Measurements from ENCODE around the gene GP5. TPM values are rescaled to one million over a fixed set of nuclear protein-coding genes. Genes with fewer than 3 reads are reported as not detected.

GP5 gene
- total and polyA plus RNA-seq, 9 of the 15 experiments (the other 6 are each of a cell fraction or from before 2014, with no cell fraction given), result 0.03 to 0.04 (median 0.04) TPM; not detected in 6

DNA sequence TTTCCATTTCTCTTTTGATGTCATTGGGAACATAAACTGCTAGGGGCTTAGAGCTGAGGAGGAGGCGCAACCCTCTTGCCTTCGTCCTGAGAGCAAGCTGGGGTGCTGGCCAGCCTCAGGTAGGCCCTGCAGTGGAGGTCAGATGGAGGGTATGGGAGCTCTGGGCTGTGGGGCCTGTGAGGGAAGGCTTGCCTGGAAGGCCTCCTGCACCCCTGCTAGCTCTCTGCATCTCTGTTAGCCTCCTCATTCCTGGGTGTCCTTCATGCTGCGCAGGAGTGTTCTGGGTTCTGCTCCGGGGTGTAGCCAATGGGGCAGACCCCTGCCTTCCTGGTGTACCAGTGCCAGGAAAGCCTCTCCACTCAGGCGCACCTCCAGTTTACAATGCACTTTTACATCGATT, 11.8 kb downstream of the GP5 start (continued):
- TF ChIP-seq, protein P1, sequence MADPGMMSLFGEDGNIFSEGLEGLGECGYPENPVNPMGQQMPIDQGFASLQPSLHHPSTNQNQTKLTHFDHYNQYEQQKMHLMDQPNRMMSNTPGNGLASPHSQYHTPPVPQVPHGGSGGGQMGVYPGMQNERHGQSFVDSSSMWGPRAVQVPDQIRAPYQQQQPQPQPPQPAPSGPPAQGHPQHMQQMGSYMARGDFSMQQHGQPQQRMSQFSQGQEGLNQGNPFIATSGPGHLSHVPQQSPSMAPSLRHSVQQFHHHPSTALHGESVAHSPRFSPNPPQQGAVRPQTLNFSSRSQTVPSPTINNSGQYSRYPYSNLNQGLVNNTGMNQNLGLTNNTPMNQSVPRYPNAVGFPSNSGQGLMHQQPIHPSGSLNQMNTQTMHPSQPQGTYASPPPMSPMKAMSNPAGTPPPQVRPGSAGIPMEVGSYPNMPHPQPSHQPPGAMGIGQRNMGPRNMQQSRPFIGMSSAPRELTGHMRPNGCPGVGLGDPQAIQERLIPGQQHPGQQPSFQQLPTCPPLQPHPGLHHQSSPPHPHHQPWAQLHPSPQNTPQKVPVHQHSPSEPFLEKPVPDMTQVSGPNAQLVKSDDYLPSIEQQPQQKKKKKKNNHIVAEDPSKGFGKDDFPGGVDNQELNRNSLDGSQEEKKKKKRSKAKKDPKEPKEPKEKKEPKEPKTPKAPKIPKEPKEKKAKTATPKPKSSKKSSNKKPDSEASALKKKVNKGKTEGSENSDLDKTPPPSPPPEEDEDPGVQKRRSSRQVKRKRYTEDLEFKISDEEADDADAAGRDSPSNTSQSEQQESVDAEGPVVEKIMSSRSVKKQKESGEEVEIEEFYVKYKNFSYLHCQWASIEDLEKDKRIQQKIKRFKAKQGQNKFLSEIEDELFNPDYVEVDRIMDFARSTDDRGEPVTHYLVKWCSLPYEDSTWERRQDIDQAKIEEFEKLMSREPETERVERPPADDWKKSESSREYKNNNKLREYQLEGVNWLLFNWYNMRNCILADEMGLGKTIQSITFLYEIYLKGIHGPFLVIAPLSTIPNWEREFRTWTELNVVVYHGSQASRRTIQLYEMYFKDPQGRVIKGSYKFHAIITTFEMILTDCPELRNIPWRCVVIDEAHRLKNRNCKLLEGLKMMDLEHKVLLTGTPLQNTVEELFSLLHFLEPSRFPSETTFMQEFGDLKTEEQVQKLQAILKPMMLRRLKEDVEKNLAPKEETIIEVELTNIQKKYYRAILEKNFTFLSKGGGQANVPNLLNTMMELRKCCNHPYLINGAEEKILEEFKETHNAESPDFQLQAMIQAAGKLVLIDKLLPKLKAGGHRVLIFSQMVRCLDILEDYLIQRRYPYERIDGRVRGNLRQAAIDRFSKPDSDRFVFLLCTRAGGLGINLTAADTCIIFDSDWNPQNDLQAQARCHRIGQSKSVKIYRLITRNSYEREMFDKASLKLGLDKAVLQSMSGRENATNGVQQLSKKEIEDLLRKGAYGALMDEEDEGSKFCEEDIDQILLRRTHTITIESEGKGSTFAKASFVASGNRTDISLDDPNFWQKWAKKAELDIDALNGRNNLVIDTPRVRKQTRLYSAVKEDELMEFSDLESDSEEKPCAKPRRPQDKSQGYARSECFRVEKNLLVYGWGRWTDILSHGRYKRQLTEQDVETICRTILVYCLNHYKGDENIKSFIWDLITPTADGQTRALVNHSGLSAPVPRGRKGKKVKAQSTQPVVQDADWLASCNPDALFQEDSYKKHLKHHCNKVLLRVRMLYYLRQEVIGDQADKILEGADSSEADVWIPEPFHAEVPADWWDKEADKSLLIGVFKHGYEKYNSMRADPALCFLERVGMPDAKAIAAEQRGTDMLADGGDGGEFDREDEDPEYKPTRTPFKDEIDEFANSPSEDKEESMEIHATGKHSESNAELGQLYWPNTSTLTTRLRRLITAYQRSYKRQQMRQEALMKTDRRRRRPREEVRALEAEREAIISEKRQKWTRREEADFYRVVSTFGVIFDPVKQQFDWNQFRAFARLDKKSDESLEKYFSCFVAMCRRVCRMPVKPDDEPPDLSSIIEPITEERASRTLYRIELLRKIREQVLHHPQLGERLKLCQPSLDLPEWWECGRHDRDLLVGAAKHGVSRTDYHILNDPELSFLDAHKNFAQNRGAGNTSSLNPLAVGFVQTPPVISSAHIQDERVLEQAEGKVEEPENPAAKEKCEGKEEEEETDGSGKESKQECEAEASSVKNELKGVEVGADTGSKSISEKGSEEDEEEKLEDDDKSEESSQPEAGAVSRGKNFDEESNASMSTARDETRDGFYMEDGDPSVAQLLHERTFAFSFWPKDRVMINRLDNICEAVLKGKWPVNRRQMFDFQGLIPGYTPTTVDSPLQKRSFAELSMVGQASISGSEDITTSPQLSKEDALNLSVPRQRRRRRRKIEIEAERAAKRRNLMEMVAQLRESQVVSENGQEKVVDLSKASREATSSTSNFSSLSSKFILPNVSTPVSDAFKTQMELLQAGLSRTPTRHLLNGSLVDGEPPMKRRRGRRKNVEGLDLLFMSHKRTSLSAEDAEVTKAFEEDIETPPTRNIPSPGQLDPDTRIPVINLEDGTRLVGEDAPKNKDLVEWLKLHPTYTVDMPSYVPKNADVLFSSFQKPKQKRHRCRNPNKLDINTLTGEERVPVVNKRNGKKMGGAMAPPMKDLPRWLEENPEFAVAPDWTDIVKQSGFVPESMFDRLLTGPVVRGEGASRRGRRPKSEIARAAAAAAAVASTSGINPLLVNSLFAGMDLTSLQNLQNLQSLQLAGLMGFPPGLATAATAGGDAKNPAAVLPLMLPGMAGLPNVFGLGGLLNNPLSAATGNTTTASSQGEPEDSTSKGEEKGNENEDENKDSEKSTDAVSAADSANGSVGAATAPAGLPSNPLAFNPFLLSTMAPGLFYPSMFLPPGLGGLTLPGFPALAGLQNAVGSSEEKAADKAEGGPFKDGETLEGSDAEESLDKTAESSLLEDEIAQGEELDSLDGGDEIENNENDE (IDR thresholded peaks at IDR 0.05; ENCODE audit: low read depth, low read length), result no peak
- TF ChIP-seq, protein P2, sequence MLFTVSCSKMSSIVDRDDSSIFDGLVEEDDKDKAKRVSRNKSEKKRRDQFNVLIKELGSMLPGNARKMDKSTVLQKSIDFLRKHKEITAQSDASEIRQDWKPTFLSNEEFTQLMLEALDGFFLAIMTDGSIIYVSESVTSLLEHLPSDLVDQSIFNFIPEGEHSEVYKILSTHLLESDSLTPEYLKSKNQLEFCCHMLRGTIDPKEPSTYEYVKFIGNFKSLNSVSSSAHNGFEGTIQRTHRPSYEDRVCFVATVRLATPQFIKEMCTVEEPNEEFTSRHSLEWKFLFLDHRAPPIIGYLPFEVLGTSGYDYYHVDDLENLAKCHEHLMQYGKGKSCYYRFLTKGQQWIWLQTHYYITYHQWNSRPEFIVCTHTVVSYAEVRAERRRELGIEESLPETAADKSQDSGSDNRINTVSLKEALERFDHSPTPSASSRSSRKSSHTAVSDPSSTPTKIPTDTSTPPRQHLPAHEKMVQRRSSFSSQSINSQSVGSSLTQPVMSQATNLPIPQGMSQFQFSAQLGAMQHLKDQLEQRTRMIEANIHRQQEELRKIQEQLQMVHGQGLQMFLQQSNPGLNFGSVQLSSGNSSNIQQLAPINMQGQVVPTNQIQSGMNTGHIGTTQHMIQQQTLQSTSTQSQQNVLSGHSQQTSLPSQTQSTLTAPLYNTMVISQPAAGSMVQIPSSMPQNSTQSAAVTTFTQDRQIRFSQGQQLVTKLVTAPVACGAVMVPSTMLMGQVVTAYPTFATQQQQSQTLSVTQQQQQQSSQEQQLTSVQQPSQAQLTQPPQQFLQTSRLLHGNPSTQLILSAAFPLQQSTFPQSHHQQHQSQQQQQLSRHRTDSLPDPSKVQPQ (CRISPR knock-in tag; IDR thresholded peaks at IDR 0.05; ENCODE audit: borderline replicate concordance), result no peak
- TF ChIP-seq EGR1 (conservative IDR thresholded peaks at IDR 0.05), result no peak
- TF ChIP-seq, protein P3, sequence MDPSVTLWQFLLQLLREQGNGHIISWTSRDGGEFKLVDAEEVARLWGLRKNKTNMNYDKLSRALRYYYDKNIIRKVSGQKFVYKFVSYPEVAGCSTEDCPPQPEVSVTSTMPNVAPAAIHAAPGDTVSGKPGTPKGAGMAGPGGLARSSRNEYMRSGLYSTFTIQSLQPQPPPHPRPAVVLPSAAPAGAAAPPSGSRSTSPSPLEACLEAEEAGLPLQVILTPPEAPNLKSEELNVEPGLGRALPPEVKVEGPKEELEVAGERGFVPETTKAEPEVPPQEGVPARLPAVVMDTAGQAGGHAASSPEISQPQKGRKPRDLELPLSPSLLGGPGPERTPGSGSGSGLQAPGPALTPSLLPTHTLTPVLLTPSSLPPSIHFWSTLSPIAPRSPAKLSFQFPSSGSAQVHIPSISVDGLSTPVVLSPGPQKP (CRISPR knock-in tag; IDR thresholded peaks at IDR 0.05), result no peak
- TF ChIP-seq, protein P4, sequence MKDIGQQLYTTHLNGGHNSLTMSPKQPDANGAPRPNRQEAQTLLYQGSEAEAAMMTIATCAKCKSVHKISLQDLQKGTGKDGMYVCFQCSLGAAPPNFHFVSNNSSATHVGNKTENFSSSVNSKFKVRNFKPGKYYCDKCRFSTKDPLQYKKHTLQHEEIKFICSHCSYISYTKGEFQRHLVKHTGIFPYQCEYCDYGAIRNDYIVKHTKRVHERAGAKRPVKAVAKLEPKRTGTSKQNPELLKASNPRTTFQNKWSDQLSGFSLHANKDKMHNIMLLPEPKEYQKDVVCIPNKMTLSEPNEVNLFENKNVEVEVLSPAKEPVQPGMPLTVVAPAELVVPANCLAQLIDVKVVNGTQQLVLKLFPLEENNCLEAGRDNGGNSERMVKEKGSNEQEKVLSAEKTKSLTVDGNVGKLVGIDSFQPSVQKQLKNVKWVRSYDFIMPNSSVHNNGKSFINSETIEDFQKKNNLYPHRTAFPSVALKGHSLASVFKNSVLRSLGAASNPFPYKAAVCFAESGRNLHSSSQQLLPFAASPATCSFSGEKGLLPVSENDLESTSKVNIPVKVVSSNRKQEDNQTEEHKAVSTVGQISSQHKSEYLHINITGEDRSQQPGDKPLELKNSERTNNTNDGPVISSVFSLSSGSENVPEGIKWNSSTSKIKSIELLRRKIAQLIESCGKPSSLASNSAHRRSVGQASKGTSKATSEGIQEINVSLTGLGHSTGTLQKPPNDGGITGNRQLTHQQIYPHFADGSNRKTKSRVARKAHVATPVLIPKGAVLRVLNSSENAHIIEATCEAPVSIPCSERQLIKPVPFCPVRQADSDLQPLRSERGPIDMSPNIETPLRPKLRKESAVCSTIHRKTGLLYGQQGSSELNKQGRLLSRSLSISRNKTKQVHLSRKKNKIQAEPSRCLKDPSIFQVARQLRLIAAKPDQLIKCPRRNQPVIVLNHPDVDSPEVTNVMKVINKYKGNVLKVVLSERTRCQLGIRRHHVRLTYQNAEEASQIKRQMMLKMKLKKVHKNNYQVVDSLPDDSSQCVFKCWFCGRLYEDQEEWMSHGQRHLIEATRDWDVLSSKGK (CRISPR knock-in tag; IDR thresholded peaks at IDR 0.05), result no peak
- TF ChIP-seq, protein P5, sequence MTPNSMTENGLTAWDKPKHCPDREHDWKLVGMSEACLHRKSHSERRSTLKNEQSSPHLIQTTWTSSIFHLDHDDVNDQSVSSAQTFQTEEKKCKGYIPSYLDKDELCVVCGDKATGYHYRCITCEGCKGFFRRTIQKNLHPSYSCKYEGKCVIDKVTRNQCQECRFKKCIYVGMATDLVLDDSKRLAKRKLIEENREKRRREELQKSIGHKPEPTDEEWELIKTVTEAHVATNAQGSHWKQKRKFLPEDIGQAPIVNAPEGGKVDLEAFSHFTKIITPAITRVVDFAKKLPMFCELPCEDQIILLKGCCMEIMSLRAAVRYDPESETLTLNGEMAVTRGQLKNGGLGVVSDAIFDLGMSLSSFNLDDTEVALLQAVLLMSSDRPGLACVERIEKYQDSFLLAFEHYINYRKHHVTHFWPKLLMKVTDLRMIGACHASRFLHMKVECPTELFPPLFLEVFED (CRISPR knock-in tag; conservative IDR thresholded peaks at IDR 0.05), result no peak
- no peak for TF ChIP-seq ZNF507 (tag; conservative IDR thresholded peaks at IDR 0.05)

Measured in K562 (cell line).